HG02840 (cell line): ENCODE data around the gene TXNDC2.
"Not testable (repeated sequence)": the region's sequence is repeated elsewhere in the genome, so short reads cannot be mapped to it uniquely, and the experiment has no call there.

Source experiments
- ATAC-seq: cut with Tn5 transposase; IDR thresholded peaks from one replicate; pipeline ENCODE4 v1.9.1; 2021; ENCODE audit warnings: mild to moderate bottlenecking, moderate library complexity, moderate number of reproducible peaks; ENCODE audit not compliant: unreplicated experiment, low FRiP score

The TXNDC2 gene

DNA sequence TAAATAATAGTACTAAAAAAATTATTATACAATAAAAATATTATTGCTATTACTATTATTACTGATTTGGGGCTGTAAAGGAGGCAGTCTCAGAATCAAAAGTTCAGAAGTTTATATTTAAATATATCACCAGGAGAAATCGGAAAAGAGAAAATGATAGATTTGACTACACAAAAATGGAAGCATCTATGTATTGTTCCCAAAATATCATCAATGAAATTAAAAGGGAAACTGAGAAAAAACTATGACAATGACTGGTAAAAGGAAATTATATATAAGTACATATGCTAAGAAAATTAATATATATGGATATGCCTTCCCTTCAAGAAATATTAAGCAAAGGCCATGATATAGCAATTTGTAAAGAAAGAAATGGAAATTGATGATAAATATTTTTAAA lies 7.7 kb upstream of the TXNDC2 start:
- ATAC-seq = no peak

DNA sequence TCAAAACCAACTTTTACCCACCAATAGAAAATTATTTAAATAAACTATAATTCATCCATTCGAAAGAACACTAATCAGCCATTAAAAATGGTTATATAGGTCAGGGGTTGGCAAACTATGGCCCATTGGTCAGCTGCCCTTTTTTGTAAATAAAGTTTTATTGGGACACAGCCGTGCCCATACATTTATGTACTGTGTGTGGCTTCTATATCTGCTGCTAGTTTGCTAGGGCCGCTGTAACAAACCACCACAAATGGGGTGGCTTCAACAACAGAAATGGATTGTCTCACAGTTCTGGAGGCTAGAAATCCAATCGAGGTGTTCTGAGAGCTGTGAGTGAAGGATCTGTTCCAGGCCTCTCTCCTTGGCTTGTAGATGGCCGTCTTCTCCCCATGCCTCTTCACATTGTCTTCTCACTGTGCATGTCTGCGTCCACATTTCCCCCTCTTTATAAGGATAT lies 7.0 kb upstream of the TXNDC2 start:
- no peak for ATAC-seq

DNA sequence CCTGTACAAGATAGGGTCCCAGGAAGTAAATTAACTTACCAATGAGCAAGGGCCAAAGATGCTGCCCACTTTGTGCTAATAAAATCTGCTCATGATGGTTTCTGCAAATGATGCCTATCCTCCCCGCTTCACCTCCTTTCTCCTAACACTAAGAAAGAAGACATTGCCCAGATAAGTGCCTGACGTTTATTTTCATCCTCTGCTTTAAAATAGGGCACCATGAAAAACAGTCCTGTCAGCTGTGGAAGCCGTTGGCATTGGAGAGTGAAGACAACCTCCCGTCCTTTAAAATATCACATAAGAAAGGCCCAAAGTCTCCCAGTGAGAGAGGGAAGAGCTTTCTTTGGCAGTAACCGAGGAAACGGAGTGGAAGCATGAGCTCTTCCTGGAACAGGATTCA lies 1.7 kb upstream of the TXNDC2 start:
- ATAC-seq = no peak

DNA sequence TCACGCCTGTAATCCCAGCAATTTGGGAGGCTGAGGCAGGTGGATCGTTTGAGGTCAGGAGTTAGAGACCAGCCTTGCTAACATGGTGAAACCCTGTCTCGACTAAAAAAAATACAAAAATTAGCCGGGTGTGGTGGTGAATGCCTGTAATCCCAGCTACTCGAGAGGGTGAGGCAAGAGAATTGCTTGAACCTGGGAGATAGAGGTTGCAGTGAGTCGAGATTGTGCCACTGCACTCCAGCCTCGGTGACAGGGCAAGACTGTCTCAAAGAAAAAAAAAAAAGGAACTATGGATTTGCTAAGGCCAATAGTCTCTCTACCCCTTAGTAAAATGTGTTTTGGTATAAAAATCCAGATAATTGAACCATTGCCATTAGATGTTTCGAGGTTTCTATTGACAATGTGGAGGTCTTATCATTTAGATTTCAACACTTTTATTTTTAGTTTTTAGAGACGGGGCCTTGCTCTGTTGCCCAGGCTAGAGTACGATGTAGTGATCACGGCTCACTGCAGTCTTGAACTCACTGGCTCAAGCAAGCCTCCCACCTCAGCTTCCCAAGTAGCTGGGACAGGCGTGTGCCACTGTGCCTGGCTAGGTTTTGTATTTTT lies 1.1 kb upstream of the TXNDC2 start:
- ATAC-seq = no peak

DNA sequence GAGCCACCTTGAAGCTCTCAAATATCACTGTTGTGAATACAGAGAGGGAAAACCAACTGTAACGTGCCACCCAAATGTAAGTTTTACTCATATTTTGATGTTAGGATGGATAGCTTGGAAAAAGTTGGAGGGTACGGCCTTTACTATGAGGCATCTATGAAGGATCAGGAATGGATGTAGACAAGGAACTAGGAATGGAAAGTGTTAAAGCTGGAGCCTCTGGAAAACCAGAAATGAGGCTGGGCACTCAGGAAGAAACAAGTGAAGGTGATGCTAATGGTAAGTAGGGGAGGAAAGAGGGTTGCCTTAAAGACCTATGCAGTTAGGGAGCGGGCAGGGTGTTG lies 204 bp downstream of the TXNDC2 start:
- ATAC-seq = no peak

DNA sequence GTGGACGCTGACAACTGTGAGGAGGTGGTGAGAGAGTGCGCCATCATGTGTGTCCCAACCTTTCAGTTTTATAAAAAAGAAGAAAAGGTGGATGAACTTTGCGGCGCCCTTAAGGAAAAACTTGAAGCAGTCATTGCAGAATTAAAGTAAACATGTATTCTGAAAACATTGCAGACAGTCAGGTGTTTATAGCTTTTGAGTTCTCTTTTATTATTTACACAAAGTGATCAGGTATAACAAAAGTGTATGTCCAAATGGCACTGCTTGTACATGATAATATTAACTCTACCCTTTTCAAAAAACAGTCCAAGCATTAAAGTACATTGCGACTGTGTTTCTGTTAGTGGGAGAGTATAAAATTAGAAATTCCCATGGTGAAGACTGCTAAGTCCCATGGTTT lies 2.2 kb downstream of the TXNDC2 start:
- ATAC-seq = no peak

DNA sequence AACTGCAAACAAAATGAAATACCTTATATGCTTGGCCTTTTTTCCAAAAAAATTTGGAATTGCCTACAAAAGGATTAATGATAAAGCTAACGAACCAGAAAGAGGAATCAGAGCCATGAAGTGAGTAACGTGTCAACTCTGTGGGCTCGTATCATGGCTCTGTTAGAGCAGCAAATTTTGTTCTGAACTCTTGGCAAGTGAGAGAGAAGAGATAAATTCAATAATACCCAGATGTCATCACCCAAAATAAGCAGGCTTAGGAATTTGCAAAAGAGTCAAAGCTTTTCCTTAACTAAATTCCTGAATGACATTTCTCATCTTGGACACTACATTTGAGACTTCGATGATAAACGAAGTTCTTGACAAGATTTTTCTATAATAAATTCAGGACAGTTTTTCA lies 4.4 kb downstream of the TXNDC2 start:
- ATAC-seq = no peak

DNA sequence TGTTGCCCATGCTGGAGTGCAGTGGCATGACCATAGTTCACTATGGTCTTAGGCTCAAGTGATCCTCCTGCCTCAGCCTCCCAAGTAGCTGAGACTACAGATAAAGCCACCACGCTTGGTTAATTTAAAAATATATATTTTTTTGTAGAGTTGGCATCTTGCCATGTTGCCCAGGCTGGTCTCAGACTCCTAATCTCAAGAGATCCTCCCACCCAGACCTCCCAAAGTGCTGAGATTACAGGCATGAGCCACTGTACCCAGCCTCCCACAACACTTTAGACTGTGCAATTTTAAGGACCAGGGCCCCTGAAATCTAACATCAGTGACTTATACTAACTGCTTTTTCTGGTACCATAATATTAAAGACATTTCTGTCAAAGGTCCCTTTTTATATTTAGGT lies 5.2 kb downstream of the TXNDC2 start:
- no peak for ATAC-seq

DNA sequence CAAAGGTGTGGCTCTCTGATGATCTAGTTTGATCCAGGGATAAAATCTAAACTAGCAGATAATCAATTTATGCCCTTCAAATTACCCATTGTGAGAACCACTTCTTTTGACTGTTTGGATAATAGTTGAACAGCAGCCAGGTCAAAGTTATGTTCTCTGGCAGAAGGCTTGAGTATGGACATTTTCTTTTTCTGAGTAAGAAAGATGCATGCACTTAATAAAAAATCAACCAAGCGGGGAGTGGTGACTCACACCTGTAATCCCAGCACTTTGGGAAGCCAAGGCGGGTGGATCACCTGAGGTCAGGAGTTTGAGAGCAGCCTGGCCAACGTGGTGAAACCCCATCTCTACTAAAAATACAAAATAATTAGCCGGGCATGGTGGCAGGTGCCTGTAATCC lies 5.7 kb downstream of the TXNDC2 start:
- not testable (repeated sequence) for ATAC-seq

DNA sequence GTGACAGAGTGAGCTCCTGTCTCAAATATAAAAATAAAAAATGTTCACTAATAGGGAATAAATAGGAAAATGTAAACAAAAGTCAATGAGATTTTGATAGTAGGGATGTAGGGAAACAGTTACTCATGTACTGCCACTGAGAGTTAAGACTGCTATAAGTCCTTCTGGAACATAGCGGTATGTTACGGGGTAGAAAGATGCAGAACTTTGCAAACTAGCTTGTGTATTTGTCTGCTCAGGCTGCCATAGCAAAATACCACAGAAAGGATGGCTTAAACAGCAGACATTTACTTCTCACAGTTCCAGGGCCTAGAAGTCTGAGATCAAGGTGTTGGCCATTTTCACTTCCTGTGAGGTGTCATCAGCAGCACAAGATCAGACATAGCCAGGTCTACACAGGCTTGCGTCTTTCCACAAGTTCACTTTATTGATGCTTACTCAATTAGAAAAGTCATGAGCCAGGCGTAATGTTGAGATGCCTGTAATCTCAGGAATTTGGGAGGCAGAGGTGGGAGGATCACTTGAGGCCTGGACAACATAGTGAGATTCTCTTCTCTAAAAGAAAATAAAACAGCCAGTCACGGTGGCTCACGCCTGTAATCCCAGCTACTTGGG lies 8.8 kb downstream of the TXNDC2 start:
- no peak for ATAC-seq

DNA sequence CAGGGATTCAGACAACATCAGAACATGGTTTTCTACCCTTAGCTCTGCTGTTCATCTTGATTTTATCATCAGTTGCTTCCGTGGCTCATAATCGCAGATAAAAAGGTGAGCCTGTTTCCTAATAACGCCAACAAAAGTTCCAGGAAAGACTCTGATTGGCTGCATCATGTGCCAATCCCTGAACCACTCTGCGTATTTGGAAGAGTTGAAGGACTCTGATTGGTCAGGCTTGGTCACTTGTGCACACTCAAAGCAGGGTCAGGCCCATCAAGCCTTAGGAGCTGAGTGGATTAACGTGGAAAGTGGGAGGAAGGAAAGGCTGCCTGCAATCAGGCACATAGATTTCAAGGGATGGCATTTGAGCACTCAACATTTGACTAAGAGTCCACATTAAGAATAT lies 11.4 kb downstream of the TXNDC2 start:
- no peak for ATAC-seq

DNA sequence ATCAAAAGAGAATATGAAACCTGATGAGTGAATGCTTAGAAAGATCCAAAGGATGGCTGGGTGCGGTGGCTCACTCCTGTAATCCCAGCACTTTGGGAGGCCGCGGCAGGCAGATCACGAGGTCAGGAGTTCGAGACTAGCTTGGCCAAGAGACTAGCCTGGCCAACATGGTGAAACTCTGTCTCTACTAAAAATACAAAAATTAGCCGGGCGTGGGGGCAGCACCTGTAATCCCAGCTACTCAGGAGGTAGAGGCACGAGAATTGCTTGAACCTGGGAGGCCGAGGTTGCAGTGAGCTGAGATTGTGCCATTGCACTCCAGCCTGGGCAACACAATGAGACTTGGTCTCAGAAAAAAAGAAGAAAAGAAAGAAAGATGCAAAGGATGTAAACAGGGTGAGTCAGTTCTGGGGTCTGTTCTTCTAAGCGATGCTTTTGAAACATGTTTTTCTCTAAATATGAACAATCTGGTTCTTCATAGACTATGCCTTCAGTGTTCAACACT lies 12.1 kb downstream of the TXNDC2 start:
- ATAC-seq = not testable (repeated sequence)

DNA sequence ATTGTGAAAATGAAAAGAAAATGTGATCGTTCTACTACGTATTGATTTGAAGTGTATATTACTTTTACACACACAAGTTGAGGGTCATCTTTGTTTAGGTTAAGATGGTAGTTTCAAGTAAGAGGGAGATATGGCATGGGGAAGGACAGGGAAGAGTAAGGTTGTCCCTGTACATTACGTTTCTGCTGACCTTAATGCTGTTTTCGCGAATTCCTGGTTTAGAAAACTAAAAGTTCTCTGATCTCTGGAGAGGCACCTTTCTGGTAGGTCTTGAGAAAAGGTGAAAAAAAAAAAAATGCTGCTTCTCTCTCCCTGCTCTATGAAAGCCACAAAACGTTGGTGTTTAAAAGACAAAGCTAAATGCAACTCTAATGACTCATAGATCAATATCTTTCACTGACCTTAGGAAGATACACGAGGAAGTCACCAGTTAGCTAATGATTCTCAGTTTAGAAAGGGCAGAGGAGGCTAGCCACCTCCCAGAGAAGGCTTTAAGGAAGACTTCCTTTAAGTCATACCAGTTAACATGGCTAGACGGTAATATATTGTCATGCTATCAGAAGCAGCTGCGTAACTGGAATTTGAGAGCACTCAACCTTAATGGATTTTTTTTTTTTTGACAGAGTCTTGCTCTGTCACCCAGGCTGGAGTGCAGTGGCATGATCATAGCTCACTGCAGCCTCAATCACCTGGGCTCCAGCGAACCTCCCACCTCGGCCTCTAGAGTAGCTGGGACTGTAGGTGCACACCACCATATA lies 13.2 kb downstream of the TXNDC2 start:
- no peak for ATAC-seq

DNA sequence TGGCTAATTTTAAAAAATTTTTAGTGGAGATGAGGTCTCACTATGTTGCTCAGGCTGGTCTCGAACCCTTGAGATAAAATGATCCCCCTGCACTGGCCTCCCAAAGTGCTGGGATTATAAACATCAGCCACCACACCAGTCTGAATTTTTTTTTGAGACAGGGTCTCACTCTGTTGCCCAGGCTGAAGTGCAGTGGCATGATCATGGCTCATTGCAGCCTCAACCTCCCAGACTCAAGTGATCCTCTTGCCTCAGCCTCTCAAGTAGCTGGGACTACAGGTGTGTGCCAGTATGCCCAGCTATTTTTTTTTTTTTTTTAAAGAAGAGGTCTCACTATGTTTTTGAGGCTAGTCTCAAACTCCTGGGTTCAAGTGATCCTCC lies 13.8 kb downstream of the TXNDC2 start:
- not testable (repeated sequence) for ATAC-seq

DNA sequence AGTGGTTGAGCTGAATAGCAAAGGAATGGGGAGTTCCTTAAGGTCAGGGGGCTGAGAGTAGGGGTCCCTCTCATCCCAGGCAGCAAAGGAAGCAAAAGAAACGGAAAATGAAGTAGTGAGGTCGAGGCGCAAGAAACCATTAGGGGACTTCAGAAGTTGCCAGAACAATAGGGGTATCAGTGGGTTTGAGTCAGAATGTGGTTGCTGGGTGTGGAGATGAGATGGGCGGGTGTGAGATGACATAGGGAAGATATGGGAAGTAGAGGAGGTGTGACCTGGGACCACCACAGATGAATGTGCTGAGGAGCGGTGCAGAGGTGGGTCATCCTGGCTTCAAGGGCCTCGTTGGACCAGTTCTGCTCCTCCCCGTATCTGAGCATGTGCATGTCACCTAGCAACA lies 14.9 kb downstream of the TXNDC2 start:
- no peak for ATAC-seq

DNA sequence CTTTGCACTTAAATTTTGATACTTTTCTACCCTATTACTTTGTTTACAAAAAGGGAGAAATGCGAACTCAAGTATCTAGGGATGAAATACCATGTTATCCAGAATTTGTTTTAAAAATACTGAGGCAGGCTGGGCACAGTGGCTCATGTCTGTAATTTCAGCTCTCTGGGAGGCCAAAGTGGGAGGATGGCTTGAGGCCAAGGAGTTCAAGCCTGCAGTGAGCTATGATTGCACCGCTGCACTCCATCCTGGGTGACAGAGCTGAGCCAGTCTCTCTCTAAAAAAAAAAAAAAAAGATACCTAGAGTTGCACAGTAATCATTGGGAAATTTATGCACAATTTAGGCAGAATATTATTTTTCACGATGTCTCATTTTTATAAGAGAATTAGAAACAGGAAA lies 15.6 kb downstream of the TXNDC2 start:
- no peak for ATAC-seq

DNA sequence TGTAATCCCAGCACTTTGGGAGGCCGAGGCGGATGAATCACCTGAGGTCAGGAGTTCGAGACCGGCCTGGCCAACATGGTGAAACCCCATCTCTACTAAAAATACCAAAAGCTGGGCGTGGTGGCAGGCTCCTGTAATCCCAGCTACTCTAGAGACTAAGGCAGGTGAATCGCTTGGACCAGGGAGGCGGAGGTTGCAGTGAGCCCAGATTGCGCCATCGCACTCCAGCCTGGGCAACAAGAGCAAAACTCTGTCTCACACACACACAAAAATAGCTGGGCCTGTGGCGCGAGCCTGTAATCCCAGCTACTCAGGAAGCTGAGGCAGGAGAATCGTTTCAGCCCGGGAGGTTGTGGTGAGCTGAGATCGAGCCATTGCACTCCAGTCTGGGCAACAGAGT lies 16.5 kb downstream of the TXNDC2 start:
- not testable (repeated sequence) for ATAC-seq

DNA sequence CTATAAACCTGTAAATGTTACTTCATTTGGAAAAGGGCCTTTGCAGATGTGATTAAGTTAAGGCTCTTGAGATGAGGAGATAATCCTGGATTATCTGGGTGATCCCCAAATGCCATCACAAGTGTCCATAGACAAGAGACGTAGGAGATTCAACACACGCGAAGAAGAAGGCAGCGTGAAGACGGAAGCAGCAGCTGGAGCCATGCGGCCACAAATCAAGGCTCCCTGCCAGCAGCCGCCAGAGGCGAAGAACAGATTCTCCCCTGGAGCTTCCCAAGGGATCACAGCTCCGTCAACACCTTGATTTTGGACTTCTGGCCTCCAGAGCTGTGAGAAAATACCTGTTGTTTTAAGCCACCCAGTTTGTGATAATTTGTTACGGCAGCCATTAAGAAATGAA lies 17.1 kb downstream of the TXNDC2 start:
- no peak for ATAC-seq

DNA sequence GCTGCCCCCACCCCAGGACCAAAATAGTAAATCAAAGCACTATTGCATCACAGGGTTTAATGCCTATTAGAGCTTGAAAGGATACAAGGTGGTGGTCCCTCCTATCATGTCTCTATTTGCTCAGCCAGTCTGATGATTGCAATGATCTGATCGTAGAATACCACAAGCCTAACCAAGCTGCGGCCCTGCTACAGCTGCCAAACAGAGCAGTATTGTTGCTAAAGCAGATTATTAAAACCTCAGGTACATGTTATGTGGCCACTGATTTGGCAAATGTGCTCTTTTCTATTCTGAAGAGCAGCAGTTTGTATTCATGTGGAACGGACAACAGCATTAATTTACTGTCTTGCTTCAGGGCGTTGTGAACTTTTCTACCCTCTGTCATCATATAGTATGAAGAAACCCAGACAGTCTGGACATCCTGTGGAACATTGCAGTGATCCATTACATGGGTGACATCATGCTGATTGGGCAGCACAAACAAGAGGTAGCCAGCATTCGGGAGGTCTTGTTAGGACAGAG lies 19.7 kb downstream of the TXNDC2 start:
- no peak for ATAC-seq

DNA sequence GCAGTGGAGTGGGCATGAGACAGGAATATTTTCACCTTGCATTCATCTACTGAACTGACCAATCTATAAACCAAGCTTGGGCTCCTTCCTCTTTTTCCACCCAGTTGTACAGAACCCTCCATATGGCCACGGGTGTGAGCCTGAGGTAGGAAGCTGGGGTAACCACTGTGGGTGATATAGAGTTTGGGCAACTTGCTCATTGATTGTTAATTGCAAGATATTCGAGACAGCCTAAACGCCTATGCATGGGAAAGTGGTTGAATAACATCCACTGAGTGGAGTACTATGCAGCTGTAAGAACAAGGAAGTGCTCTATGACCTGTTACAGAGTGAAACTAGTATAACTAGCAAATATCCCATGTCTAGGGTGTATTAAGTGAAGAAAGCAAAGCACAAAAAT lies 20.7 kb downstream of the TXNDC2 start:
- ATAC-seq = no peak

DNA sequence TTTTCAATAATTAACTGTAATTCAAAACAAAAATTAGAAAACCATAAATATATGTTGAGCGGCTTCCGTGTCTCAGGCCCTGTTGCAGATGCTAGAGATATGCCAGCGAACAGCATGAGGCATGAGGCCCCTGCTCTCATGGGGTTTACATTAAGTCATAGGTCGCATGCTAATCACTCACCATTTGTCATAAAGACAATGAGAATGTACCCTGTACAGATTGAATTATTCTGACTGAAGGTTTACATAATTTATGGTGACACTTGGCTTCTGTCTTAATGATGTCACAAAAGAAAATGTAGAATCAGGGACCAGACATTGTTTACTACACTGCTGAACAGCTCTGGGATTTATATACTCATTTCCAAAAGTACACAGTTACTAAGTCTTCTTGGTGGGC lies 22.1 kb downstream of the TXNDC2 start:
- ATAC-seq = no peak

DNA sequence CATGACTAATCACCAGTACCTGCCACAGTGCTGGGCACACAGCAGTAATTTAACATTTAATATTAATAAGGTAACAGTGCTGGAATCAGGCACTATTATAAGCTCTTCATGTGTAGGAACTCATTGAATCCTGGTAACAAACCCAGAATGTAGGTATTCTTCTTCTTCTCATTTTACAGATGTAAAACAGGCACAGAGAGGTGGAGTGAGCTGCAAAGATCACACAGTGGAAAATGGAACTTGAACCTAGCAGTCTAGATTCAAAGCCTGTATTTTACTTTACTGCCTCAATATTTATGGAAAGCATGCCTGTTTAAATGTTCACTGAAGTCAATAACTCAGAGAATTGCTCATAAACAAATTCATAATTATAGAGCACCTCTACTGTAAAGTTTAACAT lies 24.3 kb downstream of the TXNDC2 start:
- no peak for ATAC-seq
